HFFc6 (cell line): ENCODE data around the gene SBK1. TPM values are rescaled to one million over a fixed set of nuclear protein-coding genes. Genes with fewer than 3 reads are reported as not detected.

Experiments
- DNase-seq: peaks from one replicate; pipeline ENCODE4 v3.0.0-alpha.2; 2018
- H3K27ac Mint-ChIP-seq: 2 replicates; pipeline ENCODE4 v1.8.0; 2020; ENCODE audit warnings: mild to moderate bottlenecking, mixed read lengths
- H3K27me3 Mint-ChIP-seq: 2 replicates; pipeline ENCODE4 v1.8.0; 2021; ENCODE audit warnings: mild to moderate bottlenecking, moderate library complexity, mixed read lengths; ENCODE audit not compliant: insufficient read depth
- H3K36me3 Mint-ChIP-seq: 2 replicates; pipeline ENCODE4 v1.8.0; 2021; ENCODE audit warnings: low read depth, mixed read lengths
- H3K4me1 Mint-ChIP-seq: 2 replicates; pipeline ENCODE4 v1.8.0; 2020; ENCODE audit warnings: low read depth, mixed read lengths
- H3K4me3 Mint-ChIP-seq: 2 replicates; pipeline ENCODE4 v1.8.0; 2020; ENCODE audit warnings: mild to moderate bottlenecking, moderate library complexity, mixed read lengths
- H3K9me3 Mint-ChIP-seq: 2 replicates; pipeline ENCODE4 v1.8.0; 2020; ENCODE audit warnings: mild to moderate bottlenecking, mixed read lengths
- total RNA-seq, 6 experiments: library from RNA; stranded (reverse); fragmentation: NEBNext Ultra II Directional; extraction: Animal tissue kit (Norgen Biotek cat#: 25700); gene quantifications; 2 replicates in 1 of 6; 3 replicates in 5 of 6; pipeline ENCODE4 v1.2.3, GENCODE V29; 2021
- TF ChIP-seq, protein P1 (sequence below): fragments of 200-600 bp; sonication (generic); IDR thresholded peaks from 2 replicates; pipeline ENCODE4 v1.5.0; 2021; ENCODE audit warnings: antibody characterized with exemption, mild to moderate bottlenecking

Gene SBK1
- total RNA-seq, 6 experiments from 2014 or later: not detected

DNA sequence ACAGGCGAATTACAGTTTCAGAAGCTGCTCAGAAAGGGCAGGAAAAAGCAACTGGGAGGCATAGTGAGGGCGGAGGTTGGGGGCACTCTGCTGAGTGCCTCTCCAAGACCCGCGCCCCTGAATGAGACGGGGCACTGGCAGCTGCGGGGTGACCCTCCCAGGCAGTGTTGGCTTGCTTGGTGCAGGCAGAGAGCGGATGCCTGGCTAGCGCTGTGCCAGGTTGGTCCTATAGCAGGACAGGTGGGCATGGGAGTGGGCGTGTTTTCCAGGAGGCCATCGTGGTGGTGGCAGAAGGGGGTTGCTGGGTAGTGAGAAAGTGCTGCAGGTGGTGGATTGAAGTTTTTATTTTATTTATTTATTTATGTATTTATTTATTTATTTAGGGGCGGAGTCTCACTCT is 16.0 kb upstream of the SBK1 start:
- no peak overlapping the region for H3K27ac Mint-ChIP-seq
- peaks cover 34% of the 10 kb centered on the region for H3K27me3 Mint-ChIP-seq
- H3K4me3 Mint-ChIP-seq: no peak overlapping the region
- TF ChIP-seq, protein P1, sequence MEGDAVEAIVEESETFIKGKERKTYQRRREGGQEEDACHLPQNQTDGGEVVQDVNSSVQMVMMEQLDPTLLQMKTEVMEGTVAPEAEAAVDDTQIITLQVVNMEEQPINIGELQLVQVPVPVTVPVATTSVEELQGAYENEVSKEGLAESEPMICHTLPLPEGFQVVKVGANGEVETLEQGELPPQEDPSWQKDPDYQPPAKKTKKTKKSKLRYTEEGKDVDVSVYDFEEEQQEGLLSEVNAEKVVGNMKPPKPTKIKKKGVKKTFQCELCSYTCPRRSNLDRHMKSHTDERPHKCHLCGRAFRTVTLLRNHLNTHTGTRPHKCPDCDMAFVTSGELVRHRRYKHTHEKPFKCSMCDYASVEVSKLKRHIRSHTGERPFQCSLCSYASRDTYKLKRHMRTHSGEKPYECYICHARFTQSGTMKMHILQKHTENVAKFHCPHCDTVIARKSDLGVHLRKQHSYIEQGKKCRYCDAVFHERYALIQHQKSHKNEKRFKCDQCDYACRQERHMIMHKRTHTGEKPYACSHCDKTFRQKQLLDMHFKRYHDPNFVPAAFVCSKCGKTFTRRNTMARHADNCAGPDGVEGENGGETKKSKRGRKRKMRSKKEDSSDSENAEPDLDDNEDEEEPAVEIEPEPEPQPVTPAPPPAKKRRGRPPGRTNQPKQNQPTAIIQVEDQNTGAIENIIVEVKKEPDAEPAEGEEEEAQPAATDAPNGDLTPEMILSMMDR: no peak
- H3K9me3 Mint-ChIP-seq: peaks cover 5% of the 10 kb centered on the region; the same call in 1 of the 2 replicates
- H3K36me3 Mint-ChIP-seq: no peaks in the 10 kb centered on the region
- DNase-seq: no peak
- peaks cover 8% of the 10 kb centered on the region for H3K4me1 Mint-ChIP-seq

DNA sequence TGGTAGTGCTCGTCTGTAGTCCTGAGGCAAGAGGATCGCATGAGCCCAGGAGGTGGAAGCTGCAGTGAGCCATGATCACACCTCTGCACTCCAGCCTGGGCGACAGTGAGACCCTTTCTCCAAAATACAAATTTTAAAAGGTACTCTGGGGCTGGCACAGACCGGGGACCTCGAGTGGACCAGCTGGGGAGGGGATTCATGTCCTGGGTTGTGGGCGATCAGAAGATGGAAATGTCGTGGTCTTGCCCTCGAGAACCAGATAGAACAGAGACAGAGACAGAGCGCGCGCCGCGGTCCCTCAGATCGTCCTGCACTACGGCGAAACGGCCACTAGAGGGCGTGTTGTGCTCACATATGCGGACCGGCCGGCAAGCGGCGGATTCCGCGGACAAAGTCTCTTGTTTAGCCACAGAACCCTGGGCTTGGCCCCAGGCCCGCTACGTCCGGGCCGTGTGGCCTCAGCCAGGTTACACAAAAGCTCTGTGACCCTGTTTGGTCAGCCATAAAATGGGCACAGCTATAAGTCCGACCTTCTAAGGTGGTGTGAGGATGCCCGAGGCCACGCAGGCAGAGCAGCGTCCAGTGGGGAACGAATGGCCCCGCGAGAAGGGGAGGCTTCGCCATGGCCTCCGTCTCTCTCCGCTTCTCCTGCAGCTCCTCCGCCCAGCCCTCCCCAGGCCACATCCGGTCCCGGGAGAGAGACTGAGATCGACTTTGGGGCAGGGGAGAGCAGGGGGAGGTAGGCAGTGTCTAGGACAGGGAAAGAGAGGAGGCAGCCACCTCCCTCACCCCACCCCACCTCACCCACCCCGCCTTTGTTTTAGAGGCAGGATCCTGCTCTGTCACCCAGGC is 14.6 kb upstream of the SBK1 start:
- peaks cover 45% of the 10 kb centered on the region for H3K27me3 Mint-ChIP-seq
- H3K4me3 Mint-ChIP-seq: peak overlapping the region; percentile 82
- H3K9me3 Mint-ChIP-seq: no peaks in the 10 kb centered on the region
- no peaks in the 10 kb centered on the region for H3K36me3 Mint-ChIP-seq
- TF ChIP-seq, protein P1: peak; percentile 99
- peaks cover 8% of the 10 kb centered on the region for H3K4me1 Mint-ChIP-seq
- peak; percentile 54 for DNase-seq
- H3K27ac Mint-ChIP-seq: no peak overlapping the region

DNA sequence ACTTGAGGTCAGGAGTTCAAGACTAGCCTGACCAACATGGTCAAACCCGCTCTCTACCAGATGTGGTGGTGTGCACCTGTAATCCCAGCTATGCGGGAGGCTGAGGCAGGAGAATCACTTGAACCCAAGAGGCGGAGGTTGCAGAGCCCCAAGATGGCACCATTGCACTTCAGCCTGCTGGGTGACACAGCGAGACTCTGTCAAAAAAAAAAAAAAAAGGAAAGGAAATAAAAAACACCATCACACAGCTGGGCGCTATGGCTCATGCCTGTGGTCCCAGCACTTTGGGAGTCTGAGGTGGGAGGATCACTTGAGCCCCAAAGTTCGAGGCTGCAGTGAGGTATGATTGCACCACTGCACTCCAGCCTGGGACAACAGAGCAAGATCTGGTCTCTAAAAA is 13.3 kb upstream of the SBK1 start:
- Mint-ChIP-seq H3K36me3 (no peaks in the 10 kb centered on the region), H3K27ac (no peak overlapping the region), H3K4me3 (no peak overlapping the region), H3K27me3 (peaks cover 34% of the 10 kb centered on the region), H3K9me3 (no peaks in the 10 kb centered on the region), H3K4me1 (peaks cover 8% of the 10 kb centered on the region)
- DNase-seq: no peak
- TF ChIP-seq, protein P1: no peak

- TF ChIP-seq, protein P1: no peak
- H3K4me1 Mint-ChIP-seq: peaks cover 8% of the 10 kb centered on the region
- H3K4me3 Mint-ChIP-seq: no peak overlapping the region
- H3K27ac Mint-ChIP-seq: no peak overlapping the region
- DNase-seq: no peak
- peaks cover 40% of the 10 kb centered on the region for H3K27me3 Mint-ChIP-seq
- H3K36me3 Mint-ChIP-seq: no peaks in the 10 kb centered on the region
- no peaks in the 10 kb centered on the region for H3K9me3 Mint-ChIP-seq
Measured at GRCh38 chr16:28280881-28281836, 11.2 kb upstream of the SBK1 start.

- Mint-ChIP-seq H3K9me3 (no peaks in the 10 kb centered on the region), H3K27me3 (peaks cover 41% of the 10 kb centered on the region), H3K4me3 (no peak overlapping the region), H3K36me3 (no peaks in the 10 kb centered on the region), H3K27ac (no peak overlapping the region), H3K4me1 (peaks cover 8% of the 10 kb centered on the region)
- DNase-seq: no peak
- TF ChIP-seq, protein P1: no peak
Measured at GRCh38 chr16:28282045-28282444, 10.3 kb upstream of the SBK1 start.
